IMR-90 (cell line): Measurements from ENCODE around the gene RFX4. TPM values are rescaled to one million over a fixed set of nuclear protein-coding genes. Genes with fewer than 3 reads are reported as not detected.

Experiments
- ATAC-seq: fragments of 200-7000 bp; cut with Tn5 transposase; 2 replicates; pipeline ENCODE4 v1.9.1; 2020; ENCODE audit warnings: low read depth, mild to moderate bottlenecking, moderate library complexity
- BruUV-seq: library from RNA; stranded (reverse); fragments of 400-500 nt; replicated peaks from 2 replicates; lab custom pipeline; 2021; lab: Mats Ljungman, UMichigan
- CTCF ChIA-PET: fragments of 300-600 bp; formaldehyde crosslinking; extraction: SDS; loops from one replicate; lab custom pipeline; 2021; ENCODE audit warnings: antibody characterized with exemption; lab: Yijun Ruan, JAX
- POLR2A ChIA-PET: fragments of 300-600 bp; sonication (Branson Sonifier 250); formaldehyde crosslinking; loops from one replicate; lab custom pipeline; 2022; ENCODE audit warnings: antibody characterized with exemption; ENCODE audit not compliant: unreplicated experiment; lab: Charles Lee
- DNase-seq: peaks from one replicate; pipeline ENCODE4 v3.0.0; 2013
- H2AFZ ChIP-seq: replicated peaks from 2 replicates; pipeline ENCODE3; 2013; ENCODE audit warnings: low read length, mild to moderate bottlenecking; ENCODE audit not compliant: poor library complexity
- H2AK5ac ChIP-seq: 2 replicates; pipeline ENCODE4 v1.6.1; 2013; ENCODE audit warnings: low read depth, low read length, inconsistent platforms
- H2AK9ac ChIP-seq: replicated peaks from 2 replicates; pipeline ENCODE3; 2013; ENCODE audit warnings: mild to moderate bottlenecking, low read depth, low read length, moderate library complexity; ENCODE audit not compliant: poor library complexity
- H2BK120ac ChIP-seq: 2 replicates; pipeline ENCODE4 v1.6.1; 2013; ENCODE audit warnings: low read depth, low read length, inconsistent platforms
- H2BK15ac ChIP-seq: 3 replicates; pipeline ENCODE4 v1.6.1; 2013; ENCODE audit warnings: low read depth, low read length, inconsistent platforms
- H2BK20ac ChIP-seq: 2 replicates; pipeline ENCODE4 v1.6.1; 2013; ENCODE audit warnings: low read depth, mild to moderate bottlenecking, inconsistent platforms, low read length, moderate library complexity
- H2BK5ac ChIP-seq: 2 replicates; pipeline ENCODE4 v1.6.1; 2013; ENCODE audit warnings: mild to moderate bottlenecking, low read depth, low read length, inconsistent platforms; ENCODE audit not compliant: poor library complexity, severe bottlenecking
- H3K14ac ChIP-seq: replicated peaks from 2 replicates; pipeline ENCODE4 v1.6.1; 2013; ENCODE audit warnings: low read depth, low read length, inconsistent platforms
- H3K18ac ChIP-seq: 2 replicates; pipeline ENCODE4 v1.6.1; 2013; ENCODE audit warnings: low read depth, low read length, control low read depth
- H3K23ac ChIP-seq: 2 replicates; pipeline ENCODE4 v1.6.1; 2013; ENCODE audit warnings: low read depth, low read length, inconsistent platforms
- H3K27ac ChIP-seq: 2 replicates; pipeline ENCODE4 v1.5.1; 2013; ENCODE audit warnings: mild to moderate bottlenecking, control low read depth, low read length; ENCODE audit not compliant: insufficient read depth
- H3K27me3 ChIP-seq: 2 replicates; pipeline ENCODE4 v1.6.1; 2013; ENCODE audit warnings: low read length; ENCODE audit not compliant: control insufficient read depth, insufficient read depth
- H3K36me3 ChIP-seq: 2 replicates; pipeline ENCODE4 v1.6.1; 2013; ENCODE audit warnings: low read length, mixed read lengths; ENCODE audit not compliant: control insufficient read depth, insufficient read depth
- H3K4ac ChIP-seq: 2 replicates; pipeline ENCODE4 v1.6.1; 2013; ENCODE audit warnings: low read depth, low read length, inconsistent platforms
- H3K4me1 ChIP-seq: 2 replicates; pipeline ENCODE4 v1.6.1; 2013; ENCODE audit warnings: low read length, mixed read lengths; ENCODE audit not compliant: control insufficient read depth, insufficient read depth
- H3K4me2 ChIP-seq: 2 replicates; pipeline ENCODE4 v1.6.1; 2013; ENCODE audit warnings: low read depth, mild to moderate bottlenecking, control low read depth, low read length, moderate library complexity
- H3K4me3 ChIP-seq: 2 replicates; pipeline ENCODE4 v1.5.1; 2013; ENCODE audit warnings: low read depth, mild to moderate bottlenecking, control low read depth, low read length, moderate library complexity; ENCODE audit not compliant: insufficient read depth
- H3K56ac ChIP-seq: 2 replicates; pipeline ENCODE4 v1.6.1; 2013; ENCODE audit warnings: low read length, inconsistent platforms; ENCODE audit not compliant: insufficient read depth; ENCODE audit errors: extremely low read depth
- H3K79me1 ChIP-seq, 2 experiments: 2 replicates each; pipeline ENCODE4 v1.6.1; 2013; ENCODE audit warnings: low read length in 2 of 2, inconsistent platforms in 1 of 2, low read depth in 1 of 2
- H3K9ac ChIP-seq: 2 replicates; pipeline ENCODE4 v1.6.1; 2013; ENCODE audit warnings: low read depth, low read length, control low read depth
- H3K9me1 ChIP-seq: 2 replicates; pipeline ENCODE4 v1.6.1; 2013; ENCODE audit warnings: low read length, inconsistent platforms; ENCODE audit not compliant: insufficient read depth
- H3K9me3 ChIP-seq: 2 replicates; pipeline ENCODE4 v1.6.1; 2013; ENCODE audit warnings: low read length; ENCODE audit not compliant: control insufficient read depth, insufficient read depth
- H4K20me1 ChIP-seq: 2 replicates; pipeline ENCODE4 v1.6.1; 2013; ENCODE audit warnings: low read length, inconsistent platforms; ENCODE audit not compliant: insufficient read depth
- H4K5ac ChIP-seq: 2 replicates; pipeline ENCODE4 v1.6.1; 2013; ENCODE audit warnings: mild to moderate bottlenecking, low read depth, low read length, control low read depth
- H4K8ac ChIP-seq, 2 experiments: 2 replicates each; pipeline ENCODE4 v1.6.1; 2013; ENCODE audit warnings: low read depth in 2 of 2, low read length in 2 of 2, control low read depth in 1 of 2, inconsistent platforms in 1 of 2
- H4K91ac ChIP-seq: 2 replicates; pipeline ENCODE4 v1.6.1; 2013; ENCODE audit warnings: low read depth, low read length, inconsistent platforms; ENCODE audit not compliant: insufficient read depth
- BHLHE40 ChIP-seq: fragments of 150-350 bp; IDR thresholded peaks from 2 replicates; pipeline ENCODE4 v1.6.1; 2016; ENCODE audit warnings: mild to moderate bottlenecking, low read depth, low read length
- CEBPB ChIP-seq: IDR thresholded peaks from 2 replicates; pipeline ENCODE4 v1.6.1; 2012; ENCODE audit warnings: low read depth, low read length, improper control_type of control experiment
- CHD1 ChIP-seq: IDR thresholded peaks from 2 replicates; pipeline ENCODE4 v1.6.1; 2012; ENCODE audit warnings: low read depth, low read length, improper control_type of control experiment
- CTCF ChIP-seq: conservative IDR thresholded peaks from 2 replicates; pipeline ENCODE4 v1.5.1; 2012; ENCODE audit warnings: mild to moderate bottlenecking, low read depth, low read length, improper control_type of control experiment
- ELK1 ChIP-seq: fragments of 150-350 bp; IDR thresholded peaks from 2 replicates; pipeline ENCODE4 v1.6.1; 2016; ENCODE audit warnings: low read depth, mild to moderate bottlenecking, low read length, moderate library complexity, borderline replicate concordance
- FOS ChIP-seq: fragments of 150-350 bp; IDR thresholded peaks from 2 replicates; pipeline ENCODE4 v1.6.1; 2016; ENCODE audit warnings: low read depth, low read length
- MAZ ChIP-seq: IDR thresholded peaks from 2 replicates; pipeline ENCODE4 v1.6.1; 2012; ENCODE audit warnings: low read depth, mild to moderate bottlenecking, low read length, improper control_type of control experiment, moderate library complexity, borderline replicate concordance
- MXI1 ChIP-seq: IDR thresholded peaks from 2 replicates; pipeline ENCODE4 v1.6.1; 2012; ENCODE audit warnings: low read depth, mild to moderate bottlenecking, low read length, moderate library complexity, borderline replicate concordance
- RAD21 ChIP-seq: IDR thresholded peaks from 2 replicates; pipeline ENCODE4 v1.6.1; 2012; ENCODE audit warnings: low read length, improper control_type of control experiment
- RCOR1 ChIP-seq: IDR thresholded peaks from 2 replicates; pipeline ENCODE4 v1.6.1; 2012; ENCODE audit warnings: mild to moderate bottlenecking, low read length, improper control_type of control experiment; ENCODE audit not compliant: insufficient replicate concordance
- SMC3 ChIP-seq: fragments of 150-350 bp; IDR thresholded peaks from 2 replicates; pipeline ENCODE4 v1.6.1; 2016; ENCODE audit warnings: low read depth, mild to moderate bottlenecking, antibody characterized with exemption, low read length, moderate library complexity
- WGBS, 2 experiments: methylation state at CpG; one replicate each; pipeline versions ENCODE4 v1.1.5 to v1.1.7; 2013; ENCODE audit warnings: missing lambda C conversion rate in 2 of 2; ENCODE audit not compliant: insufficient read length in 1 of 2; ENCODE audit errors: extremely low coverage in 2 of 2; 5-methylcytosine and 5-hydroxymethylcytosine counted together
- dilution Hi-C: fragments of 300-500 bp; cut with HindIII; formaldehyde crosslinking; loops from one replicate; pipeline ENCODE4 v1.14.3; 2018; ENCODE audit warnings: low sequenced_read_pairs; ENCODE audit not compliant: unreplicated experiment
- in situ Hi-C: fragments of 300-500 bp; cut with MboI; formaldehyde crosslinking; loops from 3 replicates; pipeline ENCODE4 v1.14.3; 2019; ENCODE audit warnings: low sequenced_read_pairs, inconsistent platforms, mixed read lengths
- intact Hi-C: fragments of 100-400 bp; cut with micrococcal nuclease; formaldehyde crosslinking; loops from 2 replicates; pipeline ENCODE4 v1.10.0; 2022
- polyA plus RNA-seq, 3 experiments: library from polyadenylated mRNA; depleted of rRNA; stranded (reverse); fragments of >200 nt; gene quantifications; 2 replicates each; pipeline ENCODE4 v1.2.3, GENCODE V29; 2012; ENCODE audit warnings: low replicate concordance in 1 of 3
- total RNA-seq: library from RNA; depleted of rRNA; stranded (reverse); fragments of >200 nt; gene quantifications from 2 replicates; pipeline ENCODE4 v1.2.3, GENCODE V29; 2012

Gene RFX4
- total and polyA plus RNA-seq, 2 of the 4 experiments (the other 2 are of a cell fraction), result not detected

- Histone ChIP-seq H3K79me1 (no peaks in the 10 kb centered on the region), H2BK5ac (no peak overlapping the region), H3K14ac (no peak overlapping the region), H3K27me3 (peaks cover 4% of the 10 kb centered on the region), H3K9me3 (no peaks in the 10 kb centered on the region), H2AK5ac (no peak overlapping the region), H3K4ac (no peak overlapping the region), H2BK20ac (no peak overlapping the region), H3K4me1 (no peaks in the 10 kb centered on the region), H3K56ac (no peak overlapping the region), H3K4me3 (no peak overlapping the region), H3K23ac (no peak overlapping the region), H2BK15ac (no peak overlapping the region), H4K91ac (no peak overlapping the region), H3K9me1 (no peaks in the 10 kb centered on the region), H2AK9ac (no peak overlapping the region), H3K4me2 (no peak overlapping the region), H4K20me1 (no peaks in the 10 kb centered on the region), H2BK120ac (no peak overlapping the region), H3K18ac (no peak overlapping the region), H2AFZ (no peak overlapping the region), H3K9ac (no peak overlapping the region), H3K27ac (no peak overlapping the region), H3K36me3 (no peaks in the 10 kb centered on the region), H4K5ac (no peak overlapping the region), H4K8ac (no peak overlapping the region)
- no TSS peak for BruUV-seq
- DNase-seq, result no peak
- CTCF ChIA-PET, result no interaction called here
- intact Hi-C loops (no loop called here), dilution Hi-C loops (no loop called here), in situ Hi-C loops (no loop called here)
- WGBS, 2 experiments, result 77% methylated on average over 3 of the region's 3 CpGs; no CpG with 5 or more reads in 1 of the 2 experiments
- no peak for ATAC-seq
- POLR2A ChIA-PET, result no interaction called here
- TF ChIP-seq CHD1 (no peak), BHLHE40 (no peak), ELK1 (no peak), MAZ (no peak), FOS (no peak), RAD21 (no peak), MXI1 (no peak), CTCF (no peak), RCOR1 (no peak), SMC3 (no peak), CEBPB (no peak)
Observed at GRCh38 chr12:106690569-106691305, 107.9 kb downstream of the RFX4 start.
